GM18507 (cell line): ENCODE results near the gene G6PD.
"Not testable (repeated sequence)": the region's sequence is repeated elsewhere in the genome, so short reads cannot be mapped to it uniquely, and the experiment has no call there.

Experiments
- DNase-seq: peaks from one replicate; pipeline ENCODE4 v3.0.0; 2011; ENCODE audit warnings: low read depth; ENCODE audit not compliant: insufficient read length; ENCODE audit errors: extremely low spot score
- FAIRE-seq: peaks from 2 replicates; lab custom pipeline; 2011; peaks lifted over from hg19 to GRCh38; lab: Jason Lieb, UNC

G6PD gene

DNA sequence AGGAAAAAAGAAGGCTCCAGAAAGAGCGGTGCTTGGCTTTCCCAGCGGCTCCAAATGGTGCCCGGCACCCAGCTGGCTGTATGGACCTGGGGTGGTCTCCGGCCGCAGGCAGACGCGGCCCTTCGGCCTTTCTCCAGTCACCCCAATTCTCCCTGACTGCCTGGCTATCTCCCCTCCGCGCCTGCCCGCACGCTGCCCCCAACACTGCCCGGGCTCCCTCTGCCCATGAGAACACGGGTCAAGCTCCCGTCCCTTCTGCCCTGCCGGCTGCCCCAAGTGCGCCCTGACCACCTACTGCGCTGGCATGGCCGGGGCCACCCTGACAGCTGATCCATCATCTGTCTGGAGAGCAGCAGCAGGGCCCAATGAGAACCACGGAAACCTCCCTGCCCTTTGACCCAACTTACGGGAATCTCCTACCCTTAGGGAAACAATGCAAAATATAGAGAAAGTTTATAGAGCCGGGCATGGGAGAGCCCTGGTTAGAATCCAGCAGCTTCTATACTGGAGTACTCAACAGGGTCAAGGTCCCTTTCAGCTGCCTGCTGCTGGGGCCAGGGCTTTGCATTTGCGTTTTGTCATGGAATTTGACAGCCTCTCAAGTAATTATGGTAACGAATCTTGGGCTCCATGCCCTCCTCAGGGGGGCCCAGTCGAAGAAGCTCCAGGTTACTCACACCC lies 29.4 kb downstream of the G6PD start:
- DNase-seq (no peak), FAIRE-seq (no peak)

DNA sequence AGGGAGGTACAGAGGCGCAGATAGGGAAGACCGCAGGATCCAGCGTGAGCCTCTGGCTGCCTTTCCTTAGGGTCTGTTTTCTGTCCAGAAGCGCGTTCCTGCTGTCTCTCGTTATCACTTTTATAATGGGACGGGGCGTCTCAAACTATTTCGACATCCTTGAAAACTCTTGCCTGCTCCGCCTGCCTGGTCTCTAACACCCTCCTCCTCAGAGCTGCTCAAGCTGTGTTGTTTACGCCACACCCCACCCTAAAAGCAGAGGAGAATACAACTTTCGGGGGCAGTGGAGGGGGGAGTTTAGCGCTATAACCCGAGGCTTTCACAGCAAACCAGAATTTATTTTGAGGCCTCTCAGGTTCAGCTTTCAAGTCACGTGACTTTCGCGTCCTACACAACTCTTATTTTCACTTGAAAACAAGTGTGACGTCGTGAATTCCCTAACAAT lies 30.0 kb downstream of the G6PD start:
- DNase-seq (no peak), FAIRE-seq (no peak)

DNA sequence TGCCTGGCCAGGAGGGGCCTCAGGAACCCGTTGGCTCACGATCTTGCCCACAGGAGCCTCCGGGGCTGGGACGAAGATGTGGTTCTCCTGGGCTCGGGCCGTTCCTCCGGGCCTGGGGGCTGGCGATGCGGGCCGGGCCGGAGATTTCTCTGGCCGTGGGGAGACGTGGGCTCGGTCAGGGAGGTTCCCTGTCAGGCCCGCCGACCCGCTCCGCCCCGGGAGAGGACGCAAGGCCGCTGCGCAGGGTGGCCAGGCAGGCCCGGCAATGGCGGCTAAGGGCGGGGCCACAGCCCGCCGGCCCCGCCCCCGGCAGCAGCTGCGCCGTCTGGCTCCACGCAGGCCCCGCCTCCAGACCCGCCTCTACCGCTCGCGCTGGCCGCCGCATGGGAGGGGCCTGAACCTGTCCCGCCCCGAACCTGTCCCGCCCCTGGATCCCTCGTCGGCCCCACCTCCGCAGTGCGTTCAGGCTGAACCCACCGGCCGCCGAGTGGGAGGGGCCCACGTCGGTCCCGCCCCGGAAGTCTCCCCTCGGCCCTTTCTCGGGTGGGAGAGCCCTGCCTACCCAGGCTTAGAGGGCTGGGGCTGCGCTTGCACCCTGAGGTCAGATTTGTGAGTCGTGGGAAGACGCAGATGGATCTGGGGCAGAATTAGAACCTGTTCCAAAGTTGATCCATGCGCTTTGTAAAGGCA lies 30.5 kb downstream of the G6PD start, which contains the start of gene FAM3A:
Gene FAM3A (minus strand): TSS at position 267 of the 690 bp plus-strand sequence. CDS start 460 bp downstream, outside the sequence.
- FAIRE-seq (peak; percentile 99), DNase-seq (peak; percentile 62)

DNA sequence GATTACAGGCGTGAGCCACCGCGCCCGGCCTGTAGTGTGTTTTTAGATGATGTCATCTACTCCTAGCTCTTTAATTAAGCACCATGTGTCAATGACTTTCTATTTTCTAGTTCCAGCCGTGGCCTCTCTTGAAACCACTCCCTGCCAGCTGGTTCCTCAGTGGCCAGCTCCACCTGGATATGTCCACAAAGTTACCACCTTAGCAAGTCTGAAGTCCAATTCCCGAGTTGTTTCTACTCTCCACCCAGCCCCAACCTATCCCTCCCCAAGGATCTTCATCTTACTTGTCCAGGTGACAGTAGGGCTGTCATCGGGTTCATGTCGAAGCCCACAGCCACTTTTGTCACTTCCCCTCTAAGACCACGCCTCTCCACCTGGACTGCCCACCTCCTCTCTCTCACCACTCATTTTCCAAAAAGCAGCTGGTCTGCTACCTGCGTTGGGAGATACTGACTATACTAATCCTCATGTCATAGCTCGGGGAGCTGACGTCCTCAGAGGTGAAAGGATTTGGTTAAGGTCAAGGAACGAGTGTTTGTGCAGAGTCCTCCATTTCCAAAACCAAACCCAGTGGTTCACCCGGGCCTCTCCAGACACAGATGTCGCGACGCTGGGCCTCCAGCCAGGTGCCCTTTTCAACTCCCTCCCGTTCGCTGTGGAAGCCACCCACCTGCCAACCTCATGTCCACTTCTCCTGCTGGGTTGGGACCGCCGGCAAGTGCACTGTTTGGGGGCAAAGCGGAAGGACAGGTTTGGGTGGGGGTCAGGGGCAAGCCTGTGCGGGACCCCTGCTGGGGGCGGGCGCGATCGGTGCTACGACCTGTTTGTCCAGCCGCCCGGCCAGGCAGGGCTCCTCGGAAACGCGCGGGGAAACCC lies 31.3 kb downstream of the G6PD start:
- DNase-seq (no peak), FAIRE-seq (peak; percentile 75)

DNA sequence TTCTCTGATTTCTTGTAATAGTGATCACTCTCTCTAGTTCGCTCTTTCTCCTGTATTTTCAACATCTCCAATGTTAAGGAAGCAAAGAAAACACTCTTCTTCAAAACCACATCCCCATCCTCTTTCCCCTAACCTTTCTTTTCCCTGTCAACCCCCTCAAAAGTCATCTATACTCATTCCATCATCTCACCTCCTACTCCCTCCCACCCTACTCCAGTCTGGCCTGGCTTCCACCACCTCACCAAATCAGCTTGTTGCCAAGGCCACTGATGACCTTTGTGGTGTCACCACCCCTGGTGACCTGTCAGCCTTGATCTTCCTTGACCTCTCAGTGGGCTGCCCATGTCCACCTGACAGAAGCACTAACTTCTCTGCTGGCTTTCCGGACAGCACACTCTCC lies 32.9 kb downstream of the G6PD start:
- FAIRE-seq (no peak), DNase-seq (no peak)

DNA sequence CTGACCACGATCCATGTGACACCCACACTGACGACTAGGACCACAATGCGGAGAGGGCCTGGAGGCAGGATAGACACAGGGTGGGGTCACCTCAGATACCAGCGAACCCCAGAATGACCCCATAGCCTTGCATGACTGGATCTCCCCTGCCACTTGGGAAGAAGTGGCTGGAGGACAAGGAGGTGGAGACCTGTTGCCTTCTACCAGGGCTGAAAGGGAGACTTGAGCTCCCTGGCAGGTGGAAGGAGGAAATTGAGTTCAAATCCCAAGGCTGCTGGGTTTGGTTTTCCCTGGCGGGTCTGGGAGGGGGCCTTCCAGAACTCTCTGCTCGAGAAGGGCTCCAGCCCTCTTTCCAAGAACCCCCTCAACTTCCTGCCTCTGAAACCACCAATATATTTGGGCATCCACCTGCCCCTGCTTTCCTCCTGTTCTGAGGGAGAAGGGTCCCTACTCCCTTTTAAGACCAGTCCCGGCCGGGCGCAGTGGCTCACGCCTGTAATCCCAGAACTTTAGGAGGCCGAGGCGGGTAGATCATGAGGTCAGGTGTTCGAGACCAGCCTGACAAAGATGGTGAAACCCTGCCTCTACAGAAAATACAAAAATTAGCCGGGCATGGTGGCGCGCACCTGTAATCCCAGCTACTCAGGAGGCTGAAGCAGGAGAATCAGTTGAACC lies 33.6 kb downstream of the G6PD start:
- no peak for DNase-seq
- no peak for FAIRE-seq

DNA sequence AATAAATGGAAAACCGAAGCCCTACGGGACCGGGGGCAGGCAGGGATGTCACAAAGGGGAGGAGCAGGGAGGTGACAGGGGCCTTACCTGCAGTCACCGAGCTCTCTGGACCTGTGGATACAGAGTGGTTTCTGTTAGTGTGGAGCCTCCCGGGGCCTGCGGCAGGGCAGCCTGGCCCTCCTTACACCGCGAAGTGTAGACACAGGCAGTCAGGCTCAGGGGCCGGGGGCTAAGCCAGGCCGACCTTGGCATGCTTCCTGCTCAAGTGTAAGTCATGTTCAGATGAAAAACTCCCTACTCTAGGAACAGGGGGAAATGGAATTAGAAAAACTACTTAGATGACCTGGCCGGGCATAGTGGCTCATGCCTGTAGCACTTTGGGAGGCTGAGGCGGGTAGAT lies 34.9 kb downstream of the G6PD start:
- DNase-seq (no peak), FAIRE-seq (no peak)

DNA sequence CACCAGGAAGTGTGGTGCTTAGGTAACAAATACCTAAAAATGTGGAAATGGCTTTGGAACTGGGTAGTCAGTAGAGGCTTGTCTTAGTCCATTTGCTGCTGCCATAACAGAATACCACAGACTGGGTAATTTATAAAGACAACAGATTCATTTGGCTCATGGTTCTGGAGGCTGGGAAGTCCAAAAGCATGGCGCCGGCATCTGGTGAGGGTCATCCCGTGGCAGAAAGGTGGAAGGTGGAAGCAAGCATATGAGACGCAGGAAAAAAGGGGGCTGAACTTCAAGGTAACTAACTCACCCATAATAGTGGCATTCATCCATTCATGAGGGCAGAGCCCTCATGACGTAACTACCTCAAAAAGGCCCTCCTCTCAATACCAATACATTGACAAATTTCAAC lies 37.2 kb downstream of the G6PD start:
- FAIRE-seq = no peak
- no peak for DNase-seq

DNA sequence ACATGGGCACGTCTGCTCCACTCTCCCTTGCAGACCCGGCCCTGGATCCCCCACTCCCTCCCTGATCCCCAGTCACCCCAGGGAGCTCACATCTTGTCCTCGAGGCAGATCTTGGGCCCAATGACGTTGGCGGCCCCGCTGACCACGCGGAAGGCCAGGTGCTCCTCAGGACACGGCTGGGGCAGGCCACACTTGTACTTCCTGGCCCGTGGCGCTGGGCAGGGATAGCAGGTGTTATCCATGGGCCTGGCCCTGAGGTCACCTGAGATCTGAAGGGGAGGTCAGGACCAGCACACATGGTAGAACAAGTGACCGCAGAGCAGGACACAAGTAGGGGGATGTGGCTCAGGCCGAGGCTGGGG lies 38.3 kb downstream of the G6PD start:
- FAIRE-seq (no peak), DNase-seq (no peak)

DNA sequence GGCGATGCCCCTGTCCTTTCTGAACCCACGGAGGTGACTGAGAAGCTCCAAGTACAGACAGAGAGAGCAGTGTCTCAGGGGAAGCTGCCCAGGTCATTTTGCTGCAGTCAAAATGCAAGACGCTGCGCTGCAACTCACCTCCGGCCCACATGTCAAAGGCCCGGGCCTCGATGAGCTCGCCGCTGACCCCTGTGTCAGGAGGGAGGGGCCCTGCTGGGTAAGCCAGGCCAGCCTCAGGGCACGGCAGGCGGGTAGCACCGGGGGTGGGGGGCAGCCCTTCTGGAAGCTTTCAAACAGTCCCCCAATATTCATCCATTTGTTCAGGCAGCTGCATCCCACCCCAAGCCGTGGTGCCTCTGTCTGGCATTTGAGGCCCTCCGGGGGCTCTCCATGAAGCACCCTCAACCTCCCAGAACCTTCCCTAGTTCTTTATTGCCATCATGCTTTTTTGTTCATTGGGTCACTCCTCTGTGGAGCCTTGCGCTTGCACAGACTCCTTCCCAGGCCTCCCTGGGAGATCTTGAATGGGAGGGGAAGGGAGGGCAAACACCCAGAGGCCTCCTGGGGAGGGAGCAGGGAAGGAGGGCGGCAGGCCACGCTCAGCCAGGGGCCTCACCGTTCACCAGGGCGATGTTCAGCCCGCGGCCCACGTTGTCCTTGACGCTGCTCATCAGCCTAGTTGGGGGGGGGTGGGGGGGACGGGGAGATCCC lies 38.8 kb downstream of the G6PD start:
- DNase-seq = no peak
- FAIRE-seq = no peak

DNA sequence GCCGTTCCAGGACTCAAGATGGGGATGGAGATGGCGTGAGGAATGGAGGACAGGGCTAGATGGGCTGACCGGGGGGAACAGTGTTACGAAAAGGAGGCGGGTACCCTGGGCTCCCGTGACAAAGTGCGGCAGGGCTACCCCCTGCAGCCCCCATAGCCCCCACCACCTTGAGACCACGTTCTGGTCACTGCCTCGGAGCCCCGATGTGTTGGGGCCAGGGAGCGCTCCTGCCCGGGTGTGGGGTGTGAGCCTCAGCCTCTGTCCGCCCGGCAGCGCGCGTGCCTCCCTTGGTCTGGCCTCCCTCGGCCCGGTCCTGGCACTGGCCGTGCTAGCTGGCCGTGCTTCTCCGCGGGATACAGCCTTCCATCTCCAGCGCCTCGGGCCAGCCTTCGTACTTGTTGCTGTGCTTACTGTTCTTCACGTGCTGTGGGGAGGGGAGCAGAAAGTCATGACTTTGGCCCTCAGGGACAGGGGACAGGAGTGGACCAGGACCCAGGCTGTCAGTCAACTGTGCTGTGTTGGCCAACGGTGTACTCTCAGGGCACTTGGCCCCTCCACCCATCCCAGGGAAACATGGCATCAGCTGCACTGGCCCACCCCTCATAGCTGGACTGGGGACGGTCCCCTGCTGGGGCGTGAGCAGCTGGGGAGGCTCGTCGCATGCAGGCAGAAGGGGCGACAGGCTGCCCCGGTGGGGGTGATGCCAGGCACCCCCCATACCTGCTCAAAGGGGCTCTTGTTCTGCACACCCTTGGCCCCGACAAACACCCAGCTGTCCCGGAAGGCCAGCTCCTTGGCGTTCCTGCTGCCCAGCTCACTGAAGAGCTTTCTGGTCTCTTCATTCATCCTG lies 39.9 kb downstream of the G6PD start:
- FAIRE-seq = no peak
- DNase-seq = no peak

DNA sequence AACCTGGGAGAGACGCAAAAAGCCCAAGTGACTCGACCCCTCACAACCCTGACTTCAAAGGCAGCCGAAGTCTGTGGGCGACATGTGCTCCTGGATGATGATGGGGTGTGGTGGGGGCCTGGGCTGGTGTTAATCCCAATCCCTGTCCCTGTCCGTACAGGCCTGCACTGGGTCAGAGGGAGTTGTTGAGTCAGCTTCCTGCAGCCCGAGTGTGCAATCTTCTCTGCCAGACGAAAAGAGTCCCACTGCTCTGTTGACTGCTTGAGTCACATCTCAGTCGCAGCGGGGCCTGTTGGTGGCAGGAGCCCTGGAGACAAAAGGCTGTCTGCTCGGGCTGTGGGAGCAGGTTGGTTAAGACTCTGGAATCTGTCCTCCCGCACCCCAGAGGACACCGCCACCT lies 40.9 kb downstream of the G6PD start:
- FAIRE-seq = no peak
- DNase-seq = no peak

DNA sequence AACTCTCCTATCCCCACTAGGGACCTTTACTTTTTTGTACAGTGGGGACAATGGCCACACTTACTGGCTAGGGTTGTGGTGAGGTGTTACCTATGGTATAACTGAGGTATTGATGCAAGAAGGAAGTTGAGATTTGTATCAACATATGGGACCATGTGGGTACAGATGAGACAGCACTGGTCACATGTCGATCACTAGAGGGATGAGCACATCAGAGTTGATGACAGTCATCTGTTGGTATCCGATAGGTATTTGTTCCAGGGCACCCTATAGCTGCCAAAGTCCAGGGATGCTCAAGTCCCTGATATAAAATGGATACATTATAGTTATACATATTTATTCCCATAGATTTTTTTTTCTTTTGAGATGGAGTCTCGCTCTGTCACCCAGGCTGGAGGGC lies 43.7 kb downstream of the G6PD start:
- no peak for FAIRE-seq
- DNase-seq = no peak

DNA sequence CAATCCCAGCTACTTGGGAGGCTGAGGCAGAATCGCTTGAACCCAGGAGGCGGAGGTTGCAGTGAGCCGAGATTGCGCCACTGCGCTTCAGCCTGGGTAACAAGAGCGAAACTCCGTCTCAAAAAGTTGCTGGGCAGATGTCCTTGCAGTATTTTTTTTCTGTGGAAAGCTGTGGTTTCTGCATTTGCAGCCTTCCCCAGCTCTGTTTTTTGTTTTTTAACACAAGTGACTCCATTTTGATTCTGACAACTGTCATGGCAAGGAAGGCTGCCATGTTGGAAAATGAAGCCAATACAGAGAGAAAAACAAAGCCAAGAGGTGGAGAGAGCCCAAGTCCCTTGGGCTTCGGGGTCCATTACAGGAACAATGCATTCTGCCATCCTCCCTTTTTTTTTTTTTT lies 44.5 kb downstream of the G6PD start:
- FAIRE-seq (no peak), DNase-seq (no peak)

DNA sequence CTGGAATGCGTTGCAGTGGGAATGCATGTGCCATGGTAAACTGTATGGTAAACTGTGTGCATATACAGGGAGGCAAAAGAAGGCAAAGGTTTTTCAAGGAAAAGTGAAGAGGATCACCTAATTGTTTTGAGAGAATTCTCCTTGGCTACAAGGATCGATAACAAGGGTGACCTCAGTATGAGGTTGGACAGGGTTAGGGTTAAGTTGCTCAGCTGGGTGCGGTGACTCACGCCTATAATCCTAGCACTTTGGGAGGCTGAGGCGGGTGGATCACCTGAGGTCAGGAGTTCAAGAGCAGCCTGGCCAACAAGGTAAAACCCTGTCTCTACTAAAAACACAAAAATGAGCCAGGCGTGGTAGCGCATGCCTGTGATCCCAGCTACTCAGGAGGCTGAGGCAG lies 45.2 kb downstream of the G6PD start:
- not testable (repeated sequence) for DNase-seq, FAIRE-seq

DNA sequence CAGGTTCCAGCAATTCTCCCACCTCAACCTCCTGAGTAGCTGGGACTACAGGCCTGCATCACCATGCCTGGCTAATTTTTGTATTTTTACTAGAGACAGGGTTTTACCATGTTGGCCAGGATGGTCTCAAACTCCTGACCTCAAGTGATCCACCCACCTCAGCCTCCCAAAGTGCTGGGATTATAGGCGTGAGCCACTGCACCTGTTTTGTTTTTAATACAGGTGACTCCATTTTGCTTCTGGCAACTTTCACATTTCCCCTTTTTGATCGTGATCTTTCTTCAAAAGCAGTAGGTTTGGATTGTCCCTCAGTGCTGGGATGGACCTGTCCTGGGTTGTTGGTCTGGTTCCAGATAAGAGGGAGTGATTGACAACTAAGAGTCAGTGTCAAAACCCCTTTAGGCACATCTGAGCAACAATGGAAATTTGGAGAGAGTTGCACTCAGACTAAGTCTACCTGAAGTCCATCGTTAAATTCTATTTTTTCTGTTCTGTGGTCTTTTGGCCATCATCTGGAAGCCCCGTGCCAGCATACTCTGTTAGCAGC lies 50.0 kb downstream of the G6PD start:
- FAIRE-seq, DNase-seq: not testable (repeated sequence)

DNA sequence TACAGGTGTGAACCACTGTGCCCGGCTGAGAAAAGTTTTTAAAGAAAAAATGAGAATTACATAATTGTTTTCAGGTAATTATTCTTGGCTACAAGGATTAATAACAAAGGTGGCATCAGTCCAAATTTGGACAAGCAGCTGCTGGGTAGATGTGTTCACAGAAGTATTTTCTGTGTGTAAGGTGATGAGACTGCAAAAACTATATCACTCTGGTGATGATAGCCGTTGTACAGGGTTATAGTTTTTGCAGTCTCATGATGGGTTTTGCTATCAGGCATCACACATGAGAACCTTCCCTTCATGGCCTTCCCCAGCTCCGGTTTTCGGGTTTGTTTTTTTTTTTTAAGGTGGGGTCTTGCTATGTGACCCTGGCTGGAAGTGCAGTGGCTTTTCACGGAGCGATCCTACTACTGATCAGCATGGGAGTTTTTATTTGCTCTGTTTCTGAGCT lies 51.1 kb downstream of the G6PD start:
- FAIRE-seq = no peak
- no peak for DNase-seq

DNA sequence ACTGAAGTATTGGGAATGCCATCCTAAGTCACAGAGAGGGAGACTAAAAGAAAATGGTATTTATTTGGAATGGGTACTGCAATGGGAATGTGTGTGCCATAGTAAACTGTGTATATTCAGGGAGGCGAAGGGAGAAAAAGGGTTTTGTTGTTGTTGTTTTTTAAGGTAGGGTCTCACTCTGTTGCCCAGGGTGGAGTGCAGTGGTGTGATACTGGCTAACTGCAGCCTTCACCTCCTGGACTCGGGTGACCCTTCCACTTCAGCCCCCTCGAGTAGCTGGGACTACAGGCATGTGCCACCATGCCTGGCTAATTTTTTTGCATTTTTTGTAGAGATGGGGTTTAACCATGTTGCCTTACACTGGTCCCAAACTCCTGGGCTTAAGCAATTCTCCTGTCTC lies 51.9 kb downstream of the G6PD start:
- no peak for FAIRE-seq

More for the DNA sequence above, 51.9 kb downstream of the G6PD start:
- DNase-seq = no peak
